K562 (cell line): Measurements from ENCODE around the gene ARFIP2. TPM values are rescaled to one million over a fixed set of nuclear protein-coding genes. Genes with fewer than 3 reads are reported as not detected.
A peak's percentile ranks its signal among the peaks of the same experiment; 100 is the strongest.

Experiments used
- CHCHD3 ChIP-seq: fragments of 250-450 bp; sonication (Bioruptor Pico); IDR thresholded peaks from 2 replicates; pipeline ENCODE4 v2.1.2; 2022; ENCODE audit warnings: mild to moderate bottlenecking
- DIDO1 ChIP-seq: fragments of 450-650 bp; IDR thresholded peaks from 2 replicates; pipeline ENCODE4 v1.6.1; 2016; ENCODE audit warnings: low read depth, missing biosample characterization, missing genetic modification characterization
- E2F6 ChIP-seq, 2 experiments: IDR thresholded peaks; 2 replicates each; pipeline ENCODE4 v1.6.1; 2011; ENCODE audit warnings: borderline replicate concordance in 1 of 2, control low read depth in 1 of 2, low read depth in 1 of 2, low read length in 1 of 2, mild to moderate bottlenecking in 1 of 2, mixed read lengths in 1 of 2, moderate library complexity in 1 of 2; ENCODE audit not compliant: insufficient read depth in 1 of 2, insufficient read length in 1 of 2, poor library complexity in 1 of 2, severe bottlenecking in 1 of 2; ENCODE audit errors: extremely low read depth in 1 of 2
- FOXK2 ChIP-seq, 2 experiments: fragments of 450-650 bp; IDR thresholded peaks in 1 of 2; conservative IDR thresholded peaks in 1 of 2; 2 replicates each; pipeline ENCODE4 v1.6.1; 2016; ENCODE audit warnings: low read depth in 2 of 2, mild to moderate bottlenecking in 1 of 2
- MAFG ChIP-seq: fragments of 450-650 bp; conservative IDR thresholded peaks from 2 replicates; pipeline ENCODE4 v1.6.1; 2016; ENCODE audit warnings: missing genetic modification characterization, missing compliant biosample characterization
- NCOA6 ChIP-seq: fragments of 450-650 bp; IDR thresholded peaks from 2 replicates; pipeline ENCODE4 v1.6.1; 2017; ENCODE audit warnings: mild to moderate bottlenecking
- NFIX ChIP-seq: fragments of 250-450 bp; sonication (Bioruptor Pico); IDR thresholded peaks from 2 replicates; pipeline ENCODE4 v1.4.0; 2020; ENCODE audit warnings: low read depth, mild to moderate bottlenecking, moderate library complexity
- POLR2A ChIP-seq: fragments of 450-650 bp; conservative IDR thresholded peaks from 2 replicates; pipeline ENCODE4 v1.6.1; 2016
- SMARCA4 ChIP-seq: fragments of 450-650 bp; IDR thresholded peaks from 2 replicates; pipeline ENCODE4 v1.6.1; 2016
- SPI1 ChIP-seq: IDR thresholded peaks from 2 replicates; pipeline ENCODE4 v1.6.1; 2011; ENCODE audit warnings: low read depth, low read length, control low read depth, borderline replicate concordance
- ZBTB7A ChIP-seq: IDR thresholded peaks from 2 replicates; pipeline ENCODE4 v1.6.1; 2011; ENCODE audit warnings: low read depth, mild to moderate bottlenecking, low read length, moderate library complexity, borderline replicate concordance; ENCODE audit not compliant: control insufficient read depth
- ZNF830 ChIP-seq: fragments of 250-450 bp; sonication (Bioruptor Pico); IDR thresholded peaks from 2 replicates; pipeline ENCODE4 v1.5.0; 2021; ENCODE audit warnings: mild to moderate bottlenecking
- polyA plus RNA-seq, 8 experiments: library from polyadenylated mRNA; depleted of rRNA in 4 of 8; stranded (reverse) in 5 of 8; unstranded in 3 of 8; fragments of >200 nt; fragmentation: Nextera tagmentation in 2 of 8; fragmentation: Illumina TruSeq in 1 of 8; extraction: Ambion mirVana in 2 of 8; extraction: Trizol in 1 of 8; gene quantifications; 2 replicates each; pipeline versions ENCODE4 v1.2.1 to v1.2.3, GENCODE V29; 2011 to 2014; ENCODE audit warnings: inconsistent platforms in 1 of 8, missing spikeins in 1 of 8
- total RNA-seq, 7 experiments: library from RNA; depleted of rRNA in 6 of 7; stranded (reverse); fragments of >200 nt in 6 of 7; fragmentation: Illumina TruSeq in 2 of 7; extraction: Trizol in 2 of 7; gene quantifications; 2 replicates each; pipeline versions ENCODE4 v1.2.1 to v1.2.3, GENCODE V29; 2011 to 2021; ENCODE audit warnings: low replicate concordance in 1 of 7
- TF ChIP-seq, protein P1 (sequence below): fragments of 450-650 bp; formaldehyde crosslinking; IDR thresholded peaks from 2 replicates; pipeline ENCODE4 v1.4.0; 2022; ENCODE audit warnings: missing genetic modification characterization

The ARFIP2 gene
- total and polyA plus RNA-seq, 9 of the 15 experiments (the other 6 are each of a cell fraction or from before 2014, with no cell fraction given), result 11.8 to 74.1 (median 41.0) TPM

- peak in 1 of 2 experiments; percentile 14 for TF ChIP-seq E2F6 (IDR thresholded peaks at IDR 0.05; ENCODE audit: borderline replicate concordance in 1 of 2, extremely low read depth in 1 of 2, insufficient read depth in 1 of 2, insufficient read length in 1 of 2, low read depth in 1 of 2, low read length in 1 of 2, poor library complexity in 1 of 2, severe bottlenecking in 1 of 2)
- TF ChIP-seq MAFG (tag), result no peak
- TF ChIP-seq FOXK2 (conservative IDR thresholded peaks at IDR 0.05 in 1 of 2, IDR thresholded peaks at IDR 0.05 in 1 of 2; ENCODE audit: low read depth in 2 of 2), result no peak
- no peak for TF ChIP-seq DIDO1 (tag)
- no peak for TF ChIP-seq NCOA6
- peak; percentile 69 for TF ChIP-seq SPI1
- TF ChIP-seq ZNF830 (CRISPR knock-in tag), result no peak
- no peak for TF ChIP-seq CHCHD3 (CRISPR knock-in tag)
- TF ChIP-seq SMARCA4, result no peak
- TF ChIP-seq POLR2A, result peak; percentile 72
- TF ChIP-seq NFIX (CRISPR knock-in tag), result no peak
- TF ChIP-seq, protein P1, sequence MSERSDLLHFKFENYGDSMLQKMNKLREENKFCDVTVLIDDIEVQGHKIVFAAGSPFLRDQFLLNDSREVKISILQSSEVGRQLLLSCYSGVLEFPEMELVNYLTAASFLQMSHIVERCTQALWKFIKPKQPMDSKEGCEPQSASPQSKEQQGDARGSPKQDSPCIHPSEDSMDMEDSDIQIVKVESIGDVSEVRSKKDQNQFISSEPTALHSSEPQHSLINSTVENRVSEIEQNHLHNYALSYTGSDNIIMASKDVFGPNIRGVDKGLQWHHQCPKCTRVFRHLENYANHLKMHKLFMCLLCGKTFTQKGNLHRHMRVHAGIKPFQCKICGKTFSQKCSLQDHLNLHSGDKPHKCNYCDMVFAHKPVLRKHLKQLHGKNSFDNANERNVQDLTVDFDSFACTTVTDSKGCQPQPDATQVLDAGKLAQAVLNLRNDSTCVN (CRISPR knock-in tag), result no peak
- no peak for TF ChIP-seq ZBTB7A
These were observed 12.2 kb downstream of the ARFIP2 start (continued) for GRCh38 chr11:6468712-6469495.
